ENCODE data around the gene ADAMTSL2.

- TF ChIP-seq, protein P1, sequence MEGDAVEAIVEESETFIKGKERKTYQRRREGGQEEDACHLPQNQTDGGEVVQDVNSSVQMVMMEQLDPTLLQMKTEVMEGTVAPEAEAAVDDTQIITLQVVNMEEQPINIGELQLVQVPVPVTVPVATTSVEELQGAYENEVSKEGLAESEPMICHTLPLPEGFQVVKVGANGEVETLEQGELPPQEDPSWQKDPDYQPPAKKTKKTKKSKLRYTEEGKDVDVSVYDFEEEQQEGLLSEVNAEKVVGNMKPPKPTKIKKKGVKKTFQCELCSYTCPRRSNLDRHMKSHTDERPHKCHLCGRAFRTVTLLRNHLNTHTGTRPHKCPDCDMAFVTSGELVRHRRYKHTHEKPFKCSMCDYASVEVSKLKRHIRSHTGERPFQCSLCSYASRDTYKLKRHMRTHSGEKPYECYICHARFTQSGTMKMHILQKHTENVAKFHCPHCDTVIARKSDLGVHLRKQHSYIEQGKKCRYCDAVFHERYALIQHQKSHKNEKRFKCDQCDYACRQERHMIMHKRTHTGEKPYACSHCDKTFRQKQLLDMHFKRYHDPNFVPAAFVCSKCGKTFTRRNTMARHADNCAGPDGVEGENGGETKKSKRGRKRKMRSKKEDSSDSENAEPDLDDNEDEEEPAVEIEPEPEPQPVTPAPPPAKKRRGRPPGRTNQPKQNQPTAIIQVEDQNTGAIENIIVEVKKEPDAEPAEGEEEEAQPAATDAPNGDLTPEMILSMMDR (conservative IDR thresholded peaks at IDR 0.05 in 1 of 2, IDR thresholded peaks at IDR 0.05 in 1 of 2; ENCODE audit: low read depth in 1 of 2, low read length in 2 of 2) = peak; percentile 46 to 53
- TF ChIP-seq EZH2 (IDR thresholded peaks at IDR 0.05; ENCODE audit: low read length, missing control alignments) = no peak
Observed at GRCh38 chr9:133532937-133533668, 1.4 kb upstream of the ADAMTSL2 start.
